SK-N-SH (cell line): ENCODE data around the gene FHL5. TPM values are rescaled to one million over a fixed set of nuclear protein-coding genes. Genes with fewer than 3 reads are reported as not detected.

ENCODE experiments used
- CTCF ChIA-PET: fragments of 300-600, 350-600 bp; formaldehyde crosslinking; extraction: SDS; loops from one replicate; lab custom pipeline; 2021; lab: Yijun Ruan, JAX
- POLR2A ChIA-PET: fragments of 350-600 bp; sonication (Branson Sonifier 250); formaldehyde crosslinking; extraction: SDS; loops from one replicate; lab custom pipeline; 2020; ENCODE audit warnings: antibody characterized with exemption, inconsistent platforms; lab: Yijun Ruan, JAX
- DNase-seq: peaks from one replicate; pipeline ENCODE4 v3.0.0; 2012
- H2AFZ ChIP-seq: fragments of 200-600 bp; sonication (generic); 2 replicates; pipeline ENCODE4 v1.8.1; 2016; ENCODE audit warnings: antibody characterized with exemption, mild to moderate bottlenecking, low read depth
- H3F3A ChIP-seq: fragments of 200-600 bp; sonication (generic); replicated peaks from 2 replicates; pipeline ENCODE3; 2016; ENCODE audit warnings: antibody characterized with exemption, mild to moderate bottlenecking; ENCODE audit not compliant: insufficient read depth
- H3K27ac ChIP-seq, 2 experiments: fragments of 200-500 bp in 1 of 2; fragments of 200-600 bp in 1 of 2; sonication (Bioruptor generic) in 1 of 2; sonication (generic), shearing (Covaris generic) in 1 of 2; 2 replicates each; pipeline versions ENCODE4 v1.5.1 to v1.6.1; 2014 to 2016; ENCODE audit warnings: low read depth in 2 of 2, inconsistent platforms in 1 of 2, low read length in 1 of 2, mild to moderate bottlenecking in 1 of 2, mixed read lengths in 1 of 2
- H3K27me3 ChIP-seq: fragments of 200-600 bp; sonication (generic), shearing (Covaris generic); 2 replicates; pipeline ENCODE4 v1.6.1; 2016; ENCODE audit warnings: mixed run types; ENCODE audit not compliant: insufficient read depth
- H3K36me3 ChIP-seq, 2 experiments: fragments of 200-500 bp in 1 of 2; fragments of 200-600 bp in 1 of 2; sonication (Bioruptor generic) in 1 of 2; sonication (generic) in 1 of 2; replicated peaks in 1 of 2; 2 replicates each; pipeline versions ENCODE3 to v1.5.1; 2014 to 2016; ENCODE audit warnings: low read length in 1 of 2, mild to moderate bottlenecking in 1 of 2; ENCODE audit not compliant: insufficient read depth in 2 of 2, control insufficient read depth in 1 of 2
- H3K4me1 ChIP-seq, 2 experiments: fragments of 200-500 bp in 1 of 2; fragments of 200-600 bp in 1 of 2; sonication (Bioruptor generic) in 1 of 2; sonication (generic), shearing (Covaris generic) in 1 of 2; 2 replicates each; pipeline versions ENCODE4 v1.5.1 to v1.6.1; 2014 to 2016; ENCODE audit warnings: low read depth in 1 of 2, low read length in 1 of 2, mixed run types in 1 of 2; ENCODE audit not compliant: insufficient read depth in 2 of 2, control insufficient read depth in 1 of 2
- H3K4me2 ChIP-seq: fragments of 200-600 bp; sonication (generic), shearing (Covaris generic); 2 replicates; pipeline ENCODE4 v1.6.1; 2017; ENCODE audit warnings: mixed run types
- H3K4me3 ChIP-seq, 2 experiments: fragments of 200-500 bp in 1 of 2; fragments of 200-600 bp in 1 of 2; sonication (Bioruptor generic) in 1 of 2; sonication (generic), shearing (Covaris generic) in 1 of 2; 2 replicates each; pipeline versions ENCODE4 v1.5.1 to v1.8.1; 2014 to 2016; ENCODE audit warnings: low read depth in 2 of 2, inconsistent platforms in 1 of 2, low read length in 1 of 2, mild to moderate bottlenecking in 1 of 2, mixed read lengths in 1 of 2, moderate library complexity in 1 of 2
- H3K79me2 ChIP-seq: fragments of 200-600 bp; sonication (generic); 2 replicates; pipeline ENCODE4 v1.8.1; 2017; ENCODE audit warnings: mild to moderate bottlenecking; ENCODE audit not compliant: insufficient read depth
- H3K9ac ChIP-seq: fragments of 200-600 bp; sonication (generic); 2 replicates; pipeline ENCODE4 v1.6.1; 2017; ENCODE audit warnings: mixed run types
- H3K9me2 ChIP-seq: fragments of 200-600 bp; sonication (generic); 2 replicates; pipeline ENCODE4 v1.6.1; 2017; ENCODE audit warnings: mixed run types
- H3K9me3 ChIP-seq: fragments of 200-600 bp; sonication (generic); 2 replicates; pipeline ENCODE4 v1.6.1; 2017; ENCODE audit warnings: mixed run types, mild to moderate bottlenecking, moderate library complexity
- H4K20me1 ChIP-seq: fragments of 200-600 bp; sonication (generic); 2 replicates; pipeline ENCODE4 v1.6.1; 2017; ENCODE audit warnings: mild to moderate bottlenecking, mixed run types; ENCODE audit not compliant: insufficient read depth
- CHD2 ChIP-seq: fragments of 150-350 bp; IDR thresholded peaks from 2 replicates; pipeline ENCODE4 v1.6.1; 2018; ENCODE audit warnings: low read length; ENCODE audit not compliant: partially characterized antibody
- CTCF ChIP-seq: fragments of 200-600 bp; sonication (generic); IDR thresholded peaks from 2 replicates; pipeline ENCODE4 v1.6.1; 2017; ENCODE audit warnings: antibody characterized with exemption, mild to moderate bottlenecking, moderate library complexity
- ELF1 ChIP-seq: IDR thresholded peaks from 2 replicates; pipeline ENCODE4 v1.4.0; 2012
- FOXJ3 ChIP-seq: sonication (generic); formaldehyde crosslinking; IDR thresholded peaks from 2 replicates; pipeline ENCODE4 v1.5.1; 2020; ENCODE audit warnings: mild to moderate bottlenecking, missing genetic modification reagents
- FOXM1 ChIP-seq: IDR thresholded peaks from 2 replicates; pipeline ENCODE4 v1.4.0; 2012; ENCODE audit warnings: low read depth, mild to moderate bottlenecking
- GABPA ChIP-seq: IDR thresholded peaks from 2 replicates; pipeline ENCODE4 v1.4.0; 2012; ENCODE audit warnings: low read depth, mild to moderate bottlenecking
- JUND ChIP-seq: IDR thresholded peaks from 2 replicates; pipeline ENCODE4 v1.4.0; 2012
- MAX ChIP-seq: IDR thresholded peaks from 2 replicates; pipeline ENCODE4 v1.4.0; 2012; ENCODE audit warnings: low read depth
- MEF2A ChIP-seq: IDR thresholded peaks from 2 replicates; pipeline ENCODE4 v1.4.0; 2012; ENCODE audit warnings: low read depth, borderline replicate concordance
- NFIC ChIP-seq: IDR thresholded peaks from 2 replicates; pipeline ENCODE4 v1.4.0; 2012; ENCODE audit warnings: borderline replicate concordance
- RAD21 ChIP-seq: IDR thresholded peaks from 2 replicates; pipeline ENCODE4 v1.6.1; 2012; ENCODE audit warnings: mild to moderate bottlenecking, low read length
- RFX5 ChIP-seq: IDR thresholded peaks from 2 replicates; pipeline ENCODE4 v1.6.1; 2012; ENCODE audit warnings: mild to moderate bottlenecking, improper control_type of control experiment, low read length
- SIN3A ChIP-seq: IDR thresholded peaks from 2 replicates; pipeline ENCODE4 v1.6.1; 2012; ENCODE audit warnings: low read depth, mild to moderate bottlenecking, low read length, moderate library complexity, borderline replicate concordance
- SMC3 ChIP-seq: IDR thresholded peaks from 2 replicates; pipeline ENCODE4 v1.6.1; 2012; ENCODE audit warnings: low read depth, low read length, improper control_type of control experiment
- TAF1 ChIP-seq: IDR thresholded peaks from 2 replicates; pipeline ENCODE4 v1.6.1; 2012; ENCODE audit warnings: low read depth, mild to moderate bottlenecking, low read length, moderate library complexity, borderline replicate concordance
- USF2 ChIP-seq: fragments of 150-350 bp; IDR thresholded peaks from 2 replicates; pipeline ENCODE4 v1.6.1; 2017; ENCODE audit warnings: antibody characterized with exemption, low read length, low read depth, borderline replicate concordance
- YY1 ChIP-seq: IDR thresholded peaks from 2 replicates; pipeline ENCODE4 v1.4.0; 2012; ENCODE audit warnings: low read depth, mild to moderate bottlenecking
- WGBS: methylation state at CpG from one replicate; pipeline ENCODE4 v1.1.6; 2017; ENCODE audit warnings: low lambda C conversion rate; 5-methylcytosine and 5-hydroxymethylcytosine counted together
- polyA plus RNA-seq, 3 experiments: library from polyadenylated mRNA; depleted of rRNA; stranded (reverse); fragments of >200 nt; gene quantifications; 2 replicates each; pipeline ENCODE4 v1.2.3, GENCODE V29; 2012

The FHL5 gene
- polyA plus RNA-seq, 1 of the 3 experiments (the other 2 are of a cell fraction) = not detected

- H3K27ac ChIP-seq = no peak overlapping the region
- no peaks in the 10 kb centered on the region for H3K4me1 ChIP-seq
- H2AFZ ChIP-seq = no peak overlapping the region
- TF ChIP-seq YY1 (no peak), RAD21 (no peak), CTCF (no peak), FOXM1 (no peak), CHD2 (no peak), RFX5 (no peak), USF2 (no peak), ELF1 (no peak), MAX (no peak), GABPA (no peak), SIN3A (no peak), JUND (no peak), MEF2A (no peak), TAF1 (no peak), FOXJ3 (no peak), NFIC (no peak)
- no peaks in the 10 kb centered on the region for H3K9me2 ChIP-seq
- H3K79me2 ChIP-seq = no peaks in the 10 kb centered on the region
- no peaks in the 10 kb centered on the region for H3K9me3 ChIP-seq
- no peaks in the 10 kb centered on the region for H4K20me1 ChIP-seq
- DNase-seq = no peak
- 30% methylated on average over 3 of the region's 3 CpGs for WGBS
- CTCF ChIA-PET = interaction anchor here (1.6 to 6.3 kb wide), 2 partner anchors 274 to 435 kb away, joined by 5 to 60 read pairs; partner anchors contain the start of gene NDUFAF4
- POLR2A ChIA-PET = no interaction called here
- H3K4me2 ChIP-seq = no peak overlapping the region
- no peaks in the 10 kb centered on the region for H3F3A ChIP-seq
- no peaks in the 10 kb centered on the region for H3K27me3 ChIP-seq
- no peak overlapping the region for H3K4me3 ChIP-seq
- no peak overlapping the region for H3K9ac ChIP-seq
- no peaks in the 10 kb centered on the region for H3K36me3 ChIP-seq
Measured at GRCh38 chr6:96624957-96625356, 62.0 kb downstream of the FHL5 start.

GRCh38 chr6:96626759-96627364 lies 63.9 kb downstream of the FHL5 start:
- DNase-seq = peak; percentile 51
- Histone ChIP-seq H3F3A (no peaks in the 10 kb centered on the region), H3K4me2 (no peak overlapping the region), H2AFZ (no peak overlapping the region), H3K36me3 (no peaks in the 10 kb centered on the region), H3K9me2 (no peaks in the 10 kb centered on the region), H3K27ac (no peak overlapping the region), H3K4me3 (no peak overlapping the region), H3K79me2 (no peaks in the 10 kb centered on the region), H4K20me1 (no peaks in the 10 kb centered on the region), H3K9ac (no peak overlapping the region), H3K9me3 (no peaks in the 10 kb centered on the region), H3K4me1 (no peaks in the 10 kb centered on the region), H3K27me3 (no peaks in the 10 kb centered on the region)
- ChIA-PET POLR2A (no interaction called here), CTCF (interaction anchor here (0.5 to 6.3 kb wide), 22 partner anchors 10 to 501 kb away, joined by 3 to 60 read pairs (median 4); partner anchors contain the start of genes GPR63 and NDUFAF4)
- TF ChIP-seq CTCF = peak; percentile 67
- TF ChIP-seq SMC3 = peak; percentile 68
- TF ChIP-seq CHD2 = no peak
- TF ChIP-seq RAD21 = peak; percentile 84
- no peak for TF ChIP-seq FOXM1
- 1% methylated on average over 2 of the region's 2 CpGs for WGBS
